Stomach (tissue), 4 donors: ENCODE results near the gene NFIC.

ENCODE experiments used
- POLR2AphosphoS5 ChIP-seq, 3 donors: sonication (generic); formaldehyde crosslinking; IDR thresholded peaks; one replicate each; pipeline ENCODE4 v1.6.1; 2016; ENCODE audit warnings: antibody characterized with exemption in 3 of 3
- TF ChIP-seq, protein P1 (sequence below), 7 experiments: fragments of 450-650 bp in 4 of 7; fragments of 200-600 bp in 3 of 7; sonication (generic) in 3 of 7; IDR thresholded peaks; one replicate each; pipeline ENCODE4 v1.5.1; 2016 to 2019; ENCODE audit warnings: antibody characterized with exemption in 7 of 7, control low read depth in 2 of 7, mild to moderate bottlenecking in 1 of 7

DNA sequence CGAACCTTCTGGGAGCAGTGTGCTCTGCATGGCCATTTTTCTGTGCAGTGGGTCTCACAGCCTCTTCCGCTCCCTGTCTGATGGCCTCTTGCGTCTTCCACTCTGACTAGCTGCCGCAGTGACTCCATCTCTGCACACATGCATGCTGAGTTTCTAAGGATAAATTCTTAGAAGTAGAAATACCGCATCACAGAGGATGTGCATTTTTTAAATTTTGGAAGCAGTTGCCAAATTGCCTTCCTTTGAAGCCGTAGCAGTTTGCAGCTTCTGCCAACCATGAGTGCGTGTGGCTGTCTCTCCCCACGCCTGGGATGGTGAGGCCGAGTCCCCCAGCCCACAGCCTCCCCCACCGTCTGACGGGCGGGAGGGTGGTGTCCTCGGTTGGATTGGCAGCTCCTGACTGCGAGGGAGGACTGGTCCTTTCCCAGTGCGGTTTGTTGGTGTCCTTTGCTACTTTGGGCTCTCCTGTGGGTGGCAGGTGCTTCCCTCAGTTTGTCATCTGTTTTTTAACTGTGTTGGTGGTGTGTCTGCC, 149.6 kb downstream of the NFIC start:
- TF ChIP-seq, protein P1, sequence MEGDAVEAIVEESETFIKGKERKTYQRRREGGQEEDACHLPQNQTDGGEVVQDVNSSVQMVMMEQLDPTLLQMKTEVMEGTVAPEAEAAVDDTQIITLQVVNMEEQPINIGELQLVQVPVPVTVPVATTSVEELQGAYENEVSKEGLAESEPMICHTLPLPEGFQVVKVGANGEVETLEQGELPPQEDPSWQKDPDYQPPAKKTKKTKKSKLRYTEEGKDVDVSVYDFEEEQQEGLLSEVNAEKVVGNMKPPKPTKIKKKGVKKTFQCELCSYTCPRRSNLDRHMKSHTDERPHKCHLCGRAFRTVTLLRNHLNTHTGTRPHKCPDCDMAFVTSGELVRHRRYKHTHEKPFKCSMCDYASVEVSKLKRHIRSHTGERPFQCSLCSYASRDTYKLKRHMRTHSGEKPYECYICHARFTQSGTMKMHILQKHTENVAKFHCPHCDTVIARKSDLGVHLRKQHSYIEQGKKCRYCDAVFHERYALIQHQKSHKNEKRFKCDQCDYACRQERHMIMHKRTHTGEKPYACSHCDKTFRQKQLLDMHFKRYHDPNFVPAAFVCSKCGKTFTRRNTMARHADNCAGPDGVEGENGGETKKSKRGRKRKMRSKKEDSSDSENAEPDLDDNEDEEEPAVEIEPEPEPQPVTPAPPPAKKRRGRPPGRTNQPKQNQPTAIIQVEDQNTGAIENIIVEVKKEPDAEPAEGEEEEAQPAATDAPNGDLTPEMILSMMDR (IDR thresholded peaks at IDR 0.05), result no peak
- TF ChIP-seq POLR2AphosphoS5 (IDR thresholded peaks at IDR 0.05), result no peak
